HL-60 (cell line): Measurements from ENCODE around the gene GAPT.

Experiments used
- DNase-seq, 2 experiments: peaks; one replicate each; pipeline ENCODE4 v3.0.0-alpha.2; 2010 to 2020; ENCODE audit warnings: low read depth in 1 of 2, low spot score in 1 of 2
- H3K27ac ChIP-seq: fragments of 250-450 bp; sonication (Bioruptor Pico); replicated peaks from 2 replicates; pipeline ENCODE4 v1.5.1; 2020; ENCODE audit warnings: mild to moderate bottlenecking, moderate library complexity
- H3K27me3 ChIP-seq: fragments of 250-450 bp; sonication (Bioruptor Pico); 2 replicates; pipeline ENCODE4 v1.5.1; 2021; ENCODE audit warnings: mild to moderate bottlenecking, moderate library complexity; ENCODE audit not compliant: insufficient read depth, poor library complexity, severe bottlenecking
- H3K4me3 ChIP-seq: replicated peaks from 2 replicates; pipeline ENCODE4 v1.5.1; 2011; ENCODE audit warnings: mild to moderate bottlenecking, control low read depth, low read length; ENCODE audit not compliant: insufficient read depth
- CTCF ChIP-seq: IDR thresholded peaks from one replicate; pipeline ENCODE4 v1.5.1; 2011; ENCODE audit warnings: low read length, control low read depth, inconsistent platforms; ENCODE audit not compliant: insufficient read depth
- GABPA ChIP-seq: IDR thresholded peaks from 2 replicates; pipeline ENCODE4 v1.6.1; 2012; ENCODE audit warnings: low read depth
- POLR2AphosphoS5 ChIP-seq: IDR thresholded peaks from 2 replicates; pipeline ENCODE4 v1.6.1; 2012; ENCODE audit warnings: low read depth
- REST ChIP-seq: IDR thresholded peaks from 2 replicates; pipeline ENCODE4 v1.6.1; 2012; ENCODE audit warnings: low read depth; ENCODE audit not compliant: insufficient replicate concordance
- SPI1 ChIP-seq: IDR thresholded peaks from 2 replicates; pipeline ENCODE4 v1.6.1; 2012; ENCODE audit warnings: low read depth, mild to moderate bottlenecking, borderline replicate concordance

Gene GAPT

GRCh38 chr5:58450811-58451629, 40.2 kb upstream of the GAPT start:
- no peak overlapping the region for H3K4me3 ChIP-seq
- DNase-seq = no peak
- TF ChIP-seq GABPA (no peak), SPI1 (no peak)
- H3K27me3 ChIP-seq = no peaks in the 10 kb centered on the region
- no peak overlapping the region for H3K27ac ChIP-seq

- TF ChIP-seq SPI1 (no peak), POLR2AphosphoS5 (no peak), GABPA (no peak), CTCF (no peak), REST (no peak)
- Histone ChIP-seq H3K4me3 (no peak overlapping the region), H3K27me3 (no peaks in the 10 kb centered on the region), H3K27ac (no peak overlapping the region)
- no peak for DNase-seq
Measured at GRCh38 chr5:58451732-58452565, 39.3 kb upstream of the GAPT start.

- TF ChIP-seq SPI1 (no peak), GABPA (no peak), POLR2AphosphoS5 (no peak), REST (no peak), CTCF (no peak)
- no peak for DNase-seq
- Histone ChIP-seq H3K4me3 (no peak overlapping the region), H3K27me3 (no peaks in the 10 kb centered on the region), H3K27ac (no peak overlapping the region)
Measured at GRCh38 chr5:58452566-58453258, 38.5 kb upstream of the GAPT start.

GRCh38 chr5:58453306-58453705, 37.9 kb upstream of the GAPT start:
- no peak overlapping the region for H3K27ac ChIP-seq
- DNase-seq = no peak
- TF ChIP-seq REST (no peak), SPI1 (no peak), POLR2AphosphoS5 (no peak), CTCF (no peak), GABPA (no peak)
- no peaks in the 10 kb centered on the region for H3K27me3 ChIP-seq
- H3K4me3 ChIP-seq = no peak overlapping the region
